HG03064 (cell line): ENCODE measurements around the gene KIF26B.

Experiments used
- ATAC-seq: cut with Tn5 transposase; IDR thresholded peaks from one replicate; pipeline ENCODE4 v1.9.1; 2021; ENCODE audit warnings: low read depth; ENCODE audit not compliant: unreplicated experiment

KIF26B gene

GRCh38 chr1:245606157-245606725 lies 451.5 kb downstream of the KIF26B start:
- ATAC-seq: no peak

- no peak for ATAC-seq
These were observed 453.5 kb downstream of the KIF26B start for GRCh38 chr1:245608271-245608670.

- no peak for ATAC-seq
These were observed 454.8 kb downstream of the KIF26B start for GRCh38 chr1:245609354-245610150.

GRCh38 chr1:245611251-245611650 lies 456.5 kb downstream of the KIF26B start:
- no peak for ATAC-seq

- no peak for ATAC-seq
These were observed 459.7 kb downstream of the KIF26B start for GRCh38 chr1:245614476-245614875.

GRCh38 chr1:245615001-245615400 lies 460.2 kb downstream of the KIF26B start:
- no peak for ATAC-seq

GRCh38 chr1:245621589-245621988 lies 466.8 kb downstream of the KIF26B start:
- ATAC-seq: no peak

- ATAC-seq: no peak
These were observed 467.7 kb downstream of the KIF26B start for GRCh38 chr1:245622332-245623014.

GRCh38 chr1:245641384-245641783 lies 486.6 kb downstream of the KIF26B start:
- ATAC-seq: no peak

GRCh38 chr1:245645406-245645805 lies 490.6 kb downstream of the KIF26B start:
- ATAC-seq: no peak

- no peak for ATAC-seq
These were observed 491.1 kb downstream of the KIF26B start for GRCh38 chr1:245645894-245646293.

- ATAC-seq: no peak
These were observed 494.2 kb downstream of the KIF26B start for GRCh38 chr1:245648749-245649522.

GRCh38 chr1:245649666-245650065 lies 494.9 kb downstream of the KIF26B start:
- ATAC-seq: no peak

- ATAC-seq: no peak
These were observed 495.7 kb downstream of the KIF26B start for GRCh38 chr1:245650441-245650960.

GRCh38 chr1:245651093-245651492 lies 496.3 kb downstream of the KIF26B start:
- ATAC-seq: no peak

- no peak for ATAC-seq
These were observed 497.3 kb downstream of the KIF26B start for GRCh38 chr1:245652116-245652515.

GRCh38 chr1:245652660-245653427 lies 498.1 kb downstream of the KIF26B start:
- ATAC-seq: no peak

- ATAC-seq: no peak
These were observed 499.8 kb downstream of the KIF26B start for GRCh38 chr1:245654460-245655050.

- no peak for ATAC-seq
These were observed 501.5 kb downstream of the KIF26B start for GRCh38 chr1:245656189-245656717.
